OCI-LY3 (cell line): ENCODE results near the gene HECW1.

Experiments
- H2AFZ ChIP-seq: fragments of 200-600, 300-600 bp; shearing (Covaris generic); 2 replicates; pipeline ENCODE4 v1.6.0; 2014; ENCODE audit warnings: antibody characterized with exemption, low read depth, low read length
- H3K27ac ChIP-seq: fragments of 200-600, 300-600 bp; sonication (generic); 2 replicates; pipeline ENCODE4 v1.5.1; 2014; ENCODE audit warnings: mild to moderate bottlenecking, low read length, moderate library complexity, mixed read lengths
- H3K27me3 ChIP-seq: fragments of 200-600, 300-600 bp; sonication (generic); 2 replicates; pipeline ENCODE4 v1.6.1; 2014; ENCODE audit warnings: low read depth, low read length, mixed read lengths
- H3K36me3 ChIP-seq: fragments of 200-600, 300-600 bp; sonication (generic); replicated peaks from 2 replicates; pipeline ENCODE3; 2014; ENCODE audit warnings: low read depth, low read length, mixed read lengths
- H3K4me1 ChIP-seq: fragments of 300-600, 200-600 bp; sonication (generic); 2 replicates; pipeline ENCODE4 v1.6.1; 2014; ENCODE audit warnings: low read length, mixed read lengths
- H3K4me2 ChIP-seq: fragments of 200-600, 300-600 bp; sonication (generic); 2 replicates; pipeline ENCODE4 v1.6.1; 2014; ENCODE audit warnings: low read length, mixed read lengths
- H3K4me3 ChIP-seq: fragments of 300-600, 200-600 bp; sonication (generic); 2 replicates; pipeline ENCODE4 v1.5.1; 2014; ENCODE audit warnings: antibody characterized with exemption, mild to moderate bottlenecking, low read length, moderate library complexity
- H3K79me2 ChIP-seq: fragments of 300-600, 200-600 bp; shearing (Covaris generic); 2 replicates; pipeline ENCODE4 v1.6.1; 2014; ENCODE audit warnings: mild to moderate bottlenecking, low read length, mixed read lengths
- H3K9ac ChIP-seq: fragments of 300-600, 200-600 bp; shearing (Covaris generic); 2 replicates; pipeline ENCODE4 v1.6.0; 2014; ENCODE audit warnings: mild to moderate bottlenecking, low read length, moderate library complexity
- H3K9me3 ChIP-seq: fragments of 200-600, 300-600 bp; shearing (Covaris generic); 2 replicates; pipeline ENCODE4 v1.6.1; 2014; ENCODE audit warnings: low read length, mixed read lengths; ENCODE audit not compliant: insufficient read depth
- H4K20me1 ChIP-seq: fragments of 200-600, 300-600 bp; sonication (generic); 2 replicates; pipeline ENCODE4 v1.6.1; 2016; ENCODE audit warnings: low read length, mixed read lengths; ENCODE audit not compliant: insufficient read depth
- EZH2phosphoT487 ChIP-seq: fragments of 200-600 bp; shearing (Covaris generic); IDR thresholded peaks from 2 replicates; pipeline ENCODE4 v1.6.1; 2018; ENCODE audit warnings: antibody characterized with exemption, mixed run types, low read depth
- TF ChIP-seq, protein P1 (sequence below): fragments of 200-600, 300-600 bp; sonication (generic); IDR thresholded peaks from 2 replicates; pipeline ENCODE4 v1.5.1; 2014; ENCODE audit warnings: antibody characterized with exemption, low read length, low read depth

Gene HECW1

DNA sequence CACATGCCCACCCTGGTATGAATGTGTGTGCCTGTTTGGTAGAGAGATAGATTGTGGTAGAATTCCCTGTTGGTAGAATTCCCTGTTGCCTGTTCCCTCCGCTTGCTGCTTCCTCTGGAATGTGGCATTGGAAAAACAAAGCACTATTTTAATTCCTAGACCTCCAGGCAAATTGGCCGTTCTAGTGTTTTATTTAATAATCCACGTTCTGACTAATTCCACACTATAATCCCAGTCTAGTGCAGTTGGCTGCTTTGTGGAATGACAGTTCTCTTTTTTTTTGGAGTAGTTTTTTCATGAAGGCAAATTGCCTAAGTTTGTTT lies 2.0 kb downstream of the HECW1 start:
- Histone ChIP-seq H3K4me1 (peaks cover 12% of the 10 kb centered on the region; the same call in 1 of the 2 replicates), H4K20me1 (no peaks in the 10 kb centered on the region), H2AFZ (no peak overlapping the region), H3K4me2 (peak overlapping the region; percentile 96), H3K9me3 (no peaks in the 10 kb centered on the region), H3K36me3 (no peaks in the 10 kb centered on the region), H3K79me2 (no peaks in the 10 kb centered on the region), H3K27me3 (peaks cover 3% of the 10 kb centered on the region; the same call in 1 of the 2 replicates), H3K27ac (no peak overlapping the region), H3K9ac (no peak overlapping the region), H3K4me3 (peak overlapping the region; percentile 86)
- TF ChIP-seq, protein P1, sequence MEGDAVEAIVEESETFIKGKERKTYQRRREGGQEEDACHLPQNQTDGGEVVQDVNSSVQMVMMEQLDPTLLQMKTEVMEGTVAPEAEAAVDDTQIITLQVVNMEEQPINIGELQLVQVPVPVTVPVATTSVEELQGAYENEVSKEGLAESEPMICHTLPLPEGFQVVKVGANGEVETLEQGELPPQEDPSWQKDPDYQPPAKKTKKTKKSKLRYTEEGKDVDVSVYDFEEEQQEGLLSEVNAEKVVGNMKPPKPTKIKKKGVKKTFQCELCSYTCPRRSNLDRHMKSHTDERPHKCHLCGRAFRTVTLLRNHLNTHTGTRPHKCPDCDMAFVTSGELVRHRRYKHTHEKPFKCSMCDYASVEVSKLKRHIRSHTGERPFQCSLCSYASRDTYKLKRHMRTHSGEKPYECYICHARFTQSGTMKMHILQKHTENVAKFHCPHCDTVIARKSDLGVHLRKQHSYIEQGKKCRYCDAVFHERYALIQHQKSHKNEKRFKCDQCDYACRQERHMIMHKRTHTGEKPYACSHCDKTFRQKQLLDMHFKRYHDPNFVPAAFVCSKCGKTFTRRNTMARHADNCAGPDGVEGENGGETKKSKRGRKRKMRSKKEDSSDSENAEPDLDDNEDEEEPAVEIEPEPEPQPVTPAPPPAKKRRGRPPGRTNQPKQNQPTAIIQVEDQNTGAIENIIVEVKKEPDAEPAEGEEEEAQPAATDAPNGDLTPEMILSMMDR, result no peak
- TF ChIP-seq EZH2phosphoT487, result no peak

- no peak overlapping the region for H2AFZ ChIP-seq
- H3K27ac ChIP-seq, result no peak overlapping the region
- H3K9ac ChIP-seq, result no peak overlapping the region
- H4K20me1 ChIP-seq, result no peaks in the 10 kb centered on the region
- H3K4me3 ChIP-seq, result no peak overlapping the region
- no peaks in the 10 kb centered on the region for H3K79me2 ChIP-seq
- H3K36me3 ChIP-seq, result no peaks in the 10 kb centered on the region
- H3K4me2 ChIP-seq, result no peak overlapping the region
- H3K4me1 ChIP-seq, result peaks cover 12% of the 10 kb centered on the region; the same call in 1 of the 2 replicates
- no peak for TF ChIP-seq EZH2phosphoT487
- TF ChIP-seq, protein P1, result no peak
- H3K9me3 ChIP-seq, result no peaks in the 10 kb centered on the region
- H3K27me3 ChIP-seq, result peaks cover 3% of the 10 kb centered on the region; the same call in 1 of the 2 replicates
Observed at GRCh38 chr7:43116451-43116850, 4.0 kb downstream of the HECW1 start.

- Histone ChIP-seq H3K27me3 (peaks cover 3% of the 10 kb centered on the region; the same call in 1 of the 2 replicates), H3K9me3 (no peaks in the 10 kb centered on the region)
Observed at GRCh38 chr7:43117095-43117494, 4.6 kb downstream of the HECW1 start.

DNA sequence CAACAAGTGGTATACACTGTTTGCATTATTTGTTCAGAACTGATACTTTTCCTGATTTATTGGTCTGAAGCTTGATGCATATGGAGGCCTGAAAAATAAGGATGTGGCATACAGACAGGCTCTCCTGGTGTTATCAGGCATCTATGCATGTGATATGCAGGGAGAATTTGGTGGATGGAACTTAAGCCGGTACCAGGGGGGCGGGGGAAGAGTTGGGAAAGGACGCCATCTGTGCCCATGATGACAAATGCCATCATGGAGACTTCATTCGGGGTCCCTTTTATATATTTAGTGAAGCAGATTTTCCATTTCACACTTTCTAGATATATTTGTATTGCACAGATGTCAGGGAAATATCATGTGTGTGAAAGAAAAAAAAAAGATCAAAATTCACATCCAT lies 5.4 kb downstream of the HECW1 start:
- Histone ChIP-seq H3K36me3 (no peaks in the 10 kb centered on the region), H3K9me3 (no peaks in the 10 kb centered on the region), H3K4me2 (no peak overlapping the region), H4K20me1 (no peaks in the 10 kb centered on the region), H3K27ac (no peak overlapping the region), H3K4me1 (peaks cover 12% of the 10 kb centered on the region; the same call in 1 of the 2 replicates), H3K79me2 (no peaks in the 10 kb centered on the region), H2AFZ (no peak overlapping the region), H3K27me3 (peaks cover 3% of the 10 kb centered on the region; the same call in 1 of the 2 replicates), H3K9ac (no peak overlapping the region), H3K4me3 (no peak overlapping the region)
- no peak for TF ChIP-seq EZH2phosphoT487
- TF ChIP-seq, protein P1, result no peak

More at GRCh38 chr7:43117095-43117494, 4.6 kb downstream of the HECW1 start:
- H3K27ac ChIP-seq, result no peak overlapping the region
- peaks cover 12% of the 10 kb centered on the region; the same call in 1 of the 2 replicates for H3K4me1 ChIP-seq
- no peak overlapping the region for H3K4me3 ChIP-seq
- H3K4me2 ChIP-seq, result no peak overlapping the region
- H4K20me1 ChIP-seq, result no peaks in the 10 kb centered on the region
- no peak overlapping the region for H3K9ac ChIP-seq
- no peak overlapping the region for H2AFZ ChIP-seq
- TF ChIP-seq, protein P1, result no peak
- TF ChIP-seq EZH2phosphoT487, result no peak
- H3K36me3 ChIP-seq, result no peaks in the 10 kb centered on the region
- no peaks in the 10 kb centered on the region for H3K79me2 ChIP-seq
